Astrocyte (in vitro differentiated cells and primary cell): Measurements from ENCODE around the gene CCDC136. TPM values are rescaled to one million over a fixed set of nuclear protein-coding genes. Genes with fewer than 3 reads are reported as not detected.

Experiments
- DNase-seq: peaks from one replicate; pipeline ENCODE4 v3.0.0-alpha.2; 2010; ENCODE audit warnings: low read depth
- FAIRE-seq: peaks from 2 replicates; lab custom pipeline; 2011; peaks lifted over from hg19 to GRCh38; lab: Jason Lieb, UNC
- H2AFZ ChIP-seq: 2 replicates; pipeline ENCODE4 v1.6.0; 2012; ENCODE audit warnings: low read depth, low read length, inconsistent platforms
- H3K27ac ChIP-seq: 2 replicates; pipeline ENCODE4 v1.5.1; 2011; ENCODE audit warnings: low read depth, low read length, inconsistent platforms
- H3K27me3 ChIP-seq: 2 replicates; pipeline ENCODE4 v1.6.0; 2011; ENCODE audit warnings: low read length, inconsistent platforms; ENCODE audit not compliant: insufficient read depth
- H3K36me3 ChIP-seq: 2 replicates; pipeline ENCODE4 v1.5.1; 2011; ENCODE audit warnings: low read length, inconsistent platforms; ENCODE audit not compliant: insufficient read depth
- H3K4me1 ChIP-seq: 2 replicates; pipeline ENCODE4 v1.5.1; 2011; ENCODE audit warnings: low read length, inconsistent platforms; ENCODE audit not compliant: insufficient read depth
- H3K4me2 ChIP-seq: 2 replicates; pipeline ENCODE4 v1.6.0; 2012; ENCODE audit warnings: low read length, inconsistent platforms
- H3K4me3 ChIP-seq: 2 replicates; pipeline ENCODE4 v1.5.1; 2011; ENCODE audit warnings: low read depth, mild to moderate bottlenecking, low read length, inconsistent platforms; ENCODE audit not compliant: insufficient read depth
- H3K79me2 ChIP-seq: 2 replicates; pipeline ENCODE4 v1.6.0; 2012; ENCODE audit warnings: mild to moderate bottlenecking, low read length, inconsistent platforms; ENCODE audit not compliant: insufficient read depth
- H3K9ac ChIP-seq: 2 replicates; pipeline ENCODE4 v1.6.0; 2012; ENCODE audit warnings: mild to moderate bottlenecking, low read length, inconsistent platforms
- H3K9me3 ChIP-seq: 2 replicates; pipeline ENCODE4 v1.5.1; 2012; ENCODE audit warnings: low read depth, mild to moderate bottlenecking, low read length, inconsistent platforms; ENCODE audit not compliant: insufficient read depth
- H4K20me1 ChIP-seq: 2 replicates; pipeline ENCODE4 v1.6.0; 2012; ENCODE audit warnings: low read length, inconsistent platforms; ENCODE audit not compliant: insufficient read depth
- H3K27ac Mint-ChIP-seq: one replicate; pipeline ENCODE4 v1.8.0; 2021; ENCODE audit warnings: mild to moderate bottlenecking, mixed read lengths; ENCODE audit not compliant: unreplicated experiment
- H3K27me3 Mint-ChIP-seq: one replicate; pipeline ENCODE4 v1.8.0; 2021; ENCODE audit warnings: low read depth, mixed read lengths; ENCODE audit not compliant: unreplicated experiment
- H3K36me3 Mint-ChIP-seq: one replicate; pipeline ENCODE4 v1.8.0; 2021; ENCODE audit warnings: low read depth, mixed read lengths; ENCODE audit not compliant: unreplicated experiment
- H3K4me1 Mint-ChIP-seq: one replicate; pipeline ENCODE4 v1.8.0; 2021; ENCODE audit warnings: low read depth, mixed read lengths; ENCODE audit not compliant: unreplicated experiment
- H3K4me3 Mint-ChIP-seq: one replicate; pipeline ENCODE4 v1.8.0; 2021; ENCODE audit warnings: mild to moderate bottlenecking, moderate library complexity, mixed read lengths; ENCODE audit not compliant: unreplicated experiment
- H3K9me3 Mint-ChIP-seq: one replicate; pipeline ENCODE4 v1.8.0; 2021; ENCODE audit warnings: mild to moderate bottlenecking, mixed read lengths; ENCODE audit not compliant: unreplicated experiment
- EZH2 ChIP-seq: IDR thresholded peaks from 2 replicates; pipeline ENCODE4 v1.6.1; 2012; ENCODE audit warnings: mild to moderate bottlenecking, low read length, inconsistent platforms; ENCODE audit not compliant: insufficient read depth
- total RNA-seq: library from RNA; stranded (reverse); gene quantifications from 2 replicates; pipeline ENCODE4 v1.2.1, GENCODE V29; 2021
- TF ChIP-seq, protein P1 (sequence below): IDR thresholded peaks from 2 replicates; pipeline ENCODE4 v1.5.1; 2011; ENCODE audit warnings: low read depth, mild to moderate bottlenecking, inconsistent platforms, low read length, moderate library complexity; ENCODE audit not compliant: insufficient read depth

Gene CCDC136
- total RNA-seq, 1 donor from 2014 or later: 14.9 TPM

DNA sequence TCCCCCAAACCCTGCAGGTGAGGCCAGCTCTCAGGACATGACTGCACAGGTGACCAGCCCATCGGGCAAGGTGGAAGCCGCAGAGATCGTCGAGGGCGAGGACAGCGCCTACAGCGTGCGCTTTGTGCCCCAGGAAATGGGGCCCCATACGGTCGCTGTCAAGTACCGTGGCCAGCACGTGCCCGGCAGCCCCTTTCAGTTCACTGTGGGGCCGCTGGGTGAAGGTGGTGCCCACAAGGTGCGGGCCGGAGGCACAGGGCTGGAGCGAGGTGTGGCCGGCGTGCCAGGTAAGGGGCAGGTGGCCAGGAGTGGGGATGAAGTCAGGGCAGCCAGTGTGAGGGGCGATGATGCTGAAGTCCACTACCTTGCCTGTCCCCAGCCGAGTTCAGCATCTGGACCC lies 62.6 kb downstream of the CCDC136 start:
- Histone ChIP-seq H3K4me2 (no peak overlapping the region), H3K9ac (no peak overlapping the region), H4K20me1 (peaks cover 84% of the 10 kb centered on the region), H3K4me1 (no peaks in the 10 kb centered on the region), H3K79me2 (peaks cover 12% of the 10 kb centered on the region), H3K27me3 (no peaks in the 10 kb centered on the region), H3K27ac (no peak overlapping the region), H3K9me3 (no peaks in the 10 kb centered on the region), H3K36me3 (peaks cover 56% of the 10 kb centered on the region), H2AFZ (no peak overlapping the region), H3K4me3 (no peak overlapping the region)
- Mint-ChIP-seq H3K27ac (no peak overlapping the region), H3K9me3 (no peaks in the 10 kb centered on the region), H3K4me1 (no peaks in the 10 kb centered on the region), H3K4me3 (no peak overlapping the region), H3K27me3 (no peaks in the 10 kb centered on the region), H3K36me3 (peaks cover 19% of the 10 kb centered on the region)
- DNase-seq (no peak), FAIRE-seq (no peak)
- TF ChIP-seq EZH2: no peak
- TF ChIP-seq, protein P1, sequence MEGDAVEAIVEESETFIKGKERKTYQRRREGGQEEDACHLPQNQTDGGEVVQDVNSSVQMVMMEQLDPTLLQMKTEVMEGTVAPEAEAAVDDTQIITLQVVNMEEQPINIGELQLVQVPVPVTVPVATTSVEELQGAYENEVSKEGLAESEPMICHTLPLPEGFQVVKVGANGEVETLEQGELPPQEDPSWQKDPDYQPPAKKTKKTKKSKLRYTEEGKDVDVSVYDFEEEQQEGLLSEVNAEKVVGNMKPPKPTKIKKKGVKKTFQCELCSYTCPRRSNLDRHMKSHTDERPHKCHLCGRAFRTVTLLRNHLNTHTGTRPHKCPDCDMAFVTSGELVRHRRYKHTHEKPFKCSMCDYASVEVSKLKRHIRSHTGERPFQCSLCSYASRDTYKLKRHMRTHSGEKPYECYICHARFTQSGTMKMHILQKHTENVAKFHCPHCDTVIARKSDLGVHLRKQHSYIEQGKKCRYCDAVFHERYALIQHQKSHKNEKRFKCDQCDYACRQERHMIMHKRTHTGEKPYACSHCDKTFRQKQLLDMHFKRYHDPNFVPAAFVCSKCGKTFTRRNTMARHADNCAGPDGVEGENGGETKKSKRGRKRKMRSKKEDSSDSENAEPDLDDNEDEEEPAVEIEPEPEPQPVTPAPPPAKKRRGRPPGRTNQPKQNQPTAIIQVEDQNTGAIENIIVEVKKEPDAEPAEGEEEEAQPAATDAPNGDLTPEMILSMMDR: no peak

DNA sequence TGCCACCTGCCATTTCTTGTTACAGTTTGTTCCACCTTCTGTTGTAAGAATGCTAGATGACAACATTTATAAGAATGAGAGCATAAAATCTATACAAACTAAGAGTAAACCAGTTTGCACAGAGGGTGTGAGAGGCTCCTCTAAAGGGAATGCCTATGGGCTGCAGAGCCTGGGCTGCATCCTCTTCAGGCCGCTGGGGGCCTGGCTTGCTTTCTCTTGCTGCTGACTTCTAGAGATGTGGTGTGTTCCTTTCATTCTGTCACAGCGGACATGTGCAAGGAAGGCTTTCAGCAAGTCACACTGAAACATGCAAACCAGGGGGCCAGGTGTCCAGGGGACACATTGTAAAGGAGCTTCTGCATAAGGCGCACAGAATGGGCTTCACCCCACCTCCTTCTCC lies 63.8 kb downstream of the CCDC136 start:
- TF ChIP-seq EZH2: no peak
- TF ChIP-seq, protein P1: no peak
- Mint-ChIP-seq H3K36me3 (peaks cover 20% of the 10 kb centered on the region), H3K27ac (peak overlapping the region; percentile 18), H3K4me1 (peaks cover 5% of the 10 kb centered on the region), H3K27me3 (no peaks in the 10 kb centered on the region), H3K9me3 (no peaks in the 10 kb centered on the region), H3K4me3 (no peak overlapping the region)
- H3K9me3 ChIP-seq: no peaks in the 10 kb centered on the region
- no peak overlapping the region for H3K4me3 ChIP-seq
- no peaks in the 10 kb centered on the region for H3K4me1 ChIP-seq
- no peaks in the 10 kb centered on the region for H3K27me3 ChIP-seq
- H3K36me3 ChIP-seq: peaks cover 45% of the 10 kb centered on the region
- DNase-seq: no peak
- no peak overlapping the region for H2AFZ ChIP-seq
- H4K20me1 ChIP-seq: peaks cover 77% of the 10 kb centered on the region
- H3K27ac ChIP-seq: no peak overlapping the region
- no peak overlapping the region for H3K9ac ChIP-seq
- FAIRE-seq: no peak
- H3K4me2 ChIP-seq: no peak overlapping the region
- H3K79me2 ChIP-seq: peaks cover 7% of the 10 kb centered on the region

DNA sequence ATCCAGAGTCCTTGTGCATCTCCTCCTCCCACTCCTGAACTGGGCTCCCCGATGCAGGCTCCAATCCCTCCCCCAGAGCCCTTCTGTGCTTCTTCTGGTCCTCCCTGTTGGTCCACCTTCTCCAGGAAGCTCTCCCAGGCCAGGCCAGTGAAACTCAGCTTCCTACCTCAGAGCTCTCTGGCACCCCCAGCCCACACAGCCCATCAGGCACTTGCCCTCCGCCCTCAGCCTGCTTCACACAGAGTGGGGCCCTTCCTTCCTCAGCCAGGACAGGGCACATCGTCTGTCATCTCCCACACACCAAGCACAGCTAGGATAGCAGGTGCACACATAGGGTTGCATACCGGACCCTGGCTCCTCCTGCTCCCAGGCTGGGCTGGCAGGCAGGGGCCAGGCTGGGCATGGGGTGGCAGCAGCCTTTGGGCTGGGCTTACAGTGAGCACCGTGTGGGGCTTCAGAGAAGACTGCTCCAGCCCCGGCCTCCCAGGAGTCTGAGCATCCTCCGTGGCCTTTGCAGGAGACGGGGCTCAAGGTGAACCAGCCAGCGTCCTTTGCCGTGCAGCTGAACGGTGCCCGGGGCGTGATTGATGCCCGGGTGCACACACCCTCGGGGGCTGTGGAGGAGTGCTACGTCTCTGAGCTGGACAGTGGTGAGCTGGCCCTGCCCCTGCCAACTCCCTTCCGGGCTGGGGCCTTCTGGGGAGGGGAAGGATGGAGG lies 64.4 kb downstream of the CCDC136 start:
- H3K36me3 Mint-ChIP-seq: peaks cover 19% of the 10 kb centered on the region
- H3K4me3 Mint-ChIP-seq: no peak overlapping the region
- Histone ChIP-seq H3K4me2 (no peak overlapping the region), H3K79me2 (peaks cover 4% of the 10 kb centered on the region), H3K9ac (no peak overlapping the region), H3K4me1 (no peaks in the 10 kb centered on the region), H2AFZ (no peak overlapping the region), H3K9me3 (no peaks in the 10 kb centered on the region), H3K27ac (no peak overlapping the region), H3K4me3 (no peak overlapping the region), H4K20me1 (peaks cover 71% of the 10 kb centered on the region), H3K27me3 (no peaks in the 10 kb centered on the region), H3K36me3 (peaks cover 40% of the 10 kb centered on the region)
- H3K9me3 Mint-ChIP-seq: no peaks in the 10 kb centered on the region
- peak overlapping the region; percentile 18 for H3K27ac Mint-ChIP-seq
- H3K27me3 Mint-ChIP-seq: no peaks in the 10 kb centered on the region
- TF ChIP-seq EZH2: no peak
- TF ChIP-seq, protein P1: no peak
- H3K4me1 Mint-ChIP-seq: peaks cover 7% of the 10 kb centered on the region
- no peak for DNase-seq
- FAIRE-seq: no peak
